ENCODE results near the gene BABAM1.
A peak's percentile ranks its signal among the peaks of the same experiment; 100 is the strongest.

The BABAM1 gene

GRCh38 chr19:17242431-17243208 lies 24.6 kb upstream of the BABAM1 start:
- FAIRE-seq (no peak), DNase-seq (ENCODE audit: insufficient read length, low spot score) (no peak)
- TF ChIP-seq POLR2A (IDR thresholded peaks at IDR 0.05; ENCODE audit: low read depth, low read length) = no peak
- TF ChIP-seq POU2F2 (IDR thresholded peaks at IDR 0.05; ENCODE audit: low read depth, low read length) = no peak
- peak; percentile 42 for TF ChIP-seq PAX5 (IDR thresholded peaks at IDR 0.05; ENCODE audit: insufficient read depth, low read length, severe bottlenecking)
- TF ChIP-seq TAF1 (IDR thresholded peaks at IDR 0.05; ENCODE audit: low read depth, low read length) = no peak
- TF ChIP-seq SPI1 (IDR thresholded peaks at IDR 0.05; ENCODE audit: low read depth, low read length) = no peak

DNA sequence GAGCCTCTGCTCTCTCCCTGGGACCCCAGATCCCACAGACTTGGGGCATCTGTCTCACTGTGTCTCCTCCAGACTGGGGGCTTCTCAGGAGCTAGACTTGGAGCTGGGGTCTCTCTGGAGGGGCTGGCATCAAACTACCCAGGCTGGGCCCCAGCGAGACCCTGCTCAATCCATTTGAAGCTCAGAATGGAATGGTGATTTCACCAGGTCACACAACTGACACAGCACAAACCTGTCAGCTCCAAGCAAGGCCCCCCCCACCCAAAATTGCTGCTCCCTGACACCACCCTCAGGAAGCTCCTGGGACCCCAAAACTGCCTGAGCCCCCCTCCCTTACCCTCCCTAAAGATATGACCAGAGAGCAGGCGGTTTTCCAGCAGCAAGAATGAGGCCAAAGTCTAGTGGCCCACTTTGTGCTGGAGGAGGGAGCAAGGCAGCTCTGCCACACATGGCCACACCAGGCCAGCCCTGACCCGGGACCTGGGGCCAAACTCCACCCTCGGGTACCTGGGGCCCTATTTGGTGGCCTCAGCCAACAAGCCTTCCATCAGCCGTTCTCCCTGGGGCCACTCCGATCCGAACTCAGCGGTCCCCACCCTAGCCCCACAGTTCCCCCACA lies 23.9 kb upstream of the BABAM1 start:
- DNase-seq (ENCODE audit: insufficient read length, low spot score) (no peak), FAIRE-seq (no peak)
- TF ChIP-seq TAF1 (IDR thresholded peaks at IDR 0.05; ENCODE audit: low read depth, low read length) (no peak), PAX5 (IDR thresholded peaks at IDR 0.05; ENCODE audit: insufficient read depth, low read length, severe bottlenecking) (no peak), POLR2A (IDR thresholded peaks at IDR 0.05; ENCODE audit: low read depth, low read length) (no peak)

- DNase-seq (ENCODE audit: insufficient read length, low spot score) (no peak), FAIRE-seq (no peak)
- TF ChIP-seq TAF1 (IDR thresholded peaks at IDR 0.05; ENCODE audit: low read depth, low read length) (no peak), PAX5 (IDR thresholded peaks at IDR 0.05; ENCODE audit: insufficient read depth, low read length, severe bottlenecking) (no peak), POLR2AphosphoS5 (IDR thresholded peaks at IDR 0.05; ENCODE audit: low read depth, low read length) (no peak), SPI1 (IDR thresholded peaks at IDR 0.05; ENCODE audit: low read depth, low read length) (no peak), POLR2A (IDR thresholded peaks at IDR 0.05; ENCODE audit: low read depth, low read length) (no peak), POU2F2 (IDR thresholded peaks at IDR 0.05; ENCODE audit: low read depth, low read length) (no peak)
Observed at GRCh38 chr19:17243830-17244617, 23.2 kb upstream of the BABAM1 start.

GRCh38 chr19:17244618-17245534 lies 22.4 kb upstream of the BABAM1 start:
- FAIRE-seq (no peak), DNase-seq (ENCODE audit: insufficient read length, low spot score) (no peak)
- TF ChIP-seq POU2F2 (IDR thresholded peaks at IDR 0.05; ENCODE audit: low read depth, low read length) (no peak), POLR2AphosphoS5 (IDR thresholded peaks at IDR 0.05; ENCODE audit: low read depth, low read length) (no peak), POLR2A (IDR thresholded peaks at IDR 0.05; ENCODE audit: low read depth, low read length) (no peak), PAX5 (IDR thresholded peaks at IDR 0.05; ENCODE audit: insufficient read depth, low read length, severe bottlenecking) (no peak), SPI1 (IDR thresholded peaks at IDR 0.05; ENCODE audit: low read depth, low read length) (no peak), TAF1 (IDR thresholded peaks at IDR 0.05; ENCODE audit: low read depth, low read length) (no peak)

DNA sequence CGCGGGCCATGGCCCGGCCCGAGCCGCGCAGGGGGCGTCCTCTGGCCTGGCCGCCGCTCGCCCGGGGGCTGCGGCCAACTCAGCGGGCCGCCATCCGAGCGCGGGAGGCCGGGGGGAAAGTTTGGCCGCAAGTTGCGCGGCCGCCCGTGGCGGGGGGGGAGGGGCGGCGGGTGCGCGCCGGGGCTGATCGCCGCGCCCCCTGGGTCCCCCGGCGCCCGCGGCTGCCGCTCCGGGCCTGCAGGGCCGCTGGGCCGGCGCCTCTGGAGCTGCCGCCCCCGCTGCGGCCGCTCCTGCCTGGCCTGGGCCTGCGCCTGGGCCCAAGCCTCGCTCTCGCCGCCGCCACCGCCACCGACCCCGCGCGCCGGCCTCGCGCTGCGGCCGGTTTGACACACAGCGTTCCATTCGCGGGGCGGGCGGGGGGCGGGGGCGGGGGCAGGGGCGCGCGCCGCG lies 21.7 kb upstream of the BABAM1 start, which contains the start of gene NR2F6:
Gene NR2F6, minus strand, starts transcription at position 385 of the 450 bp plus-strand sequence. CDS start 699 bp downstream, outside the sequence.
- TF ChIP-seq POLR2A (IDR thresholded peaks at IDR 0.05; ENCODE audit: low read depth, low read length) (no peak), TAF1 (IDR thresholded peaks at IDR 0.05; ENCODE audit: low read depth, low read length) (no peak), PAX5 (IDR thresholded peaks at IDR 0.05; ENCODE audit: insufficient read depth, low read length, severe bottlenecking) (no peak), POLR2AphosphoS5 (IDR thresholded peaks at IDR 0.05; ENCODE audit: low read depth, low read length) (no peak), POU2F2 (IDR thresholded peaks at IDR 0.05; ENCODE audit: low read depth, low read length) (no peak), SPI1 (IDR thresholded peaks at IDR 0.05; ENCODE audit: low read depth, low read length) (no peak)
- DNase-seq (ENCODE audit: insufficient read length, low spot score) = no peak
- FAIRE-seq = peak; percentile 31

GRCh38 chr19:17246681-17247425 lies 20.4 kb upstream of the BABAM1 start:
- FAIRE-seq (no peak), DNase-seq (ENCODE audit: insufficient read length, low spot score) (no peak)
- TF ChIP-seq POU2F2 (IDR thresholded peaks at IDR 0.05; ENCODE audit: low read depth, low read length) = no peak
- no peak for TF ChIP-seq POLR2AphosphoS5 (IDR thresholded peaks at IDR 0.05; ENCODE audit: low read depth, low read length)
- TF ChIP-seq SPI1 (IDR thresholded peaks at IDR 0.05; ENCODE audit: low read depth, low read length) = no peak
- TF ChIP-seq POLR2A (IDR thresholded peaks at IDR 0.05; ENCODE audit: low read depth, low read length) = no peak
- TF ChIP-seq TAF1 (IDR thresholded peaks at IDR 0.05; ENCODE audit: low read depth, low read length) = no peak
- TF ChIP-seq PAX5 (IDR thresholded peaks at IDR 0.05; ENCODE audit: insufficient read depth, low read length, severe bottlenecking) = no peak

DNA sequence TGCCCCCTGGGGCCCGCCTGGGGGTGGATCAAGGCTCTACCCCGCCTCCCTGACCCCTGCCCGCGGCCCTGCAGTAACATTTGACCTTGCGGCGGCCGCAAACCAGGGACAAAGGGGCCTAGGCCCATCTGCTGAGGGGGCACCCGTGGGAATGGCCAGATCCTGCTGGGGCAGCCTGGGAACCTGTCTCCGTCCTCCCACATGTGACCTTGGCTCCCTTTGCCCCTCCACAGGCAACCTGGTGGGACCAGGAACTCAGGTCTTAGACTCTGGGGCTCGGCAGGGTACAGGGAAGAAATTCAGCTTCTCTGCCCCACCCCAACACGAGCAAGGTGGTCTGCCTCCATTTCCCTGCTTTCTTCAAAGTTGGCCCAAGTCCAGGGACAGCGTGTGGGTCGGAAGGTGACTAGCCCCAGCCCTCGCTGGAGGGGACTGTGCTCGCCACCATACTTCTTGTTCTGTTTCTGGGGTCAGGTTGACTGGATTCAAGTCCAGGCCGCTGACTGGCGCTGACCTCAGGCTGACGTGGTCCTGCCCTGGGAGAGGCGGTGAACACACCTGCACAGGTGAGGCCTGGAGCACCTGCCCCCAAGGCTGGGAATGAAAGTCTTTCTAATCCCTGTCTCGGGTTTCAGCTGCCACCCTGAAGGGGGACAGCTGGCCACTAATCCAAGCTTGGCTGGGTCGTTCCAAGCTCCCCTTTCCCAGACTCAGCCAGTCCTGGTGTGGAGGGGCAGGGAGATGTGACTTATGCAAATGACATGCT lies 19.0 kb upstream of the BABAM1 start:
- TF ChIP-seq POU2F2 (IDR thresholded peaks at IDR 0.05; ENCODE audit: low read depth, low read length) = 0 out of 2 replicates have a peak, but pooled peaks have one; percentile 21
- TF ChIP-seq TAF1 (IDR thresholded peaks at IDR 0.05; ENCODE audit: low read depth, low read length) = no peak
- FAIRE-seq (no peak), DNase-seq (ENCODE audit: insufficient read length, low spot score) (no peak)

All from GM12891 (cell line).